ENCODE data around the gene RBM43. TPM values are rescaled to one million over a fixed set of nuclear protein-coding genes. Genes with fewer than 3 reads are reported as not detected.
A peak's percentile ranks its signal among the peaks of the same experiment; 100 is the strongest.
"Not testable (repeated sequence)": the region's sequence is repeated elsewhere in the genome, so short reads cannot be mapped to it uniquely, and the experiment has no call there.

The RBM43 gene
- polyA plus RNA-seq (ENCODE audit: insufficient read length) = 10.7 TPM

GRCh38 chr2:151261231-151261976 is at the start of gene RBM43:
Gene RBM43 (minus strand): TSS chr2:151261863. CDS start chr2:151261727, 136 bp downstream.
- DNase-seq = peak; percentile 90

DNA sequence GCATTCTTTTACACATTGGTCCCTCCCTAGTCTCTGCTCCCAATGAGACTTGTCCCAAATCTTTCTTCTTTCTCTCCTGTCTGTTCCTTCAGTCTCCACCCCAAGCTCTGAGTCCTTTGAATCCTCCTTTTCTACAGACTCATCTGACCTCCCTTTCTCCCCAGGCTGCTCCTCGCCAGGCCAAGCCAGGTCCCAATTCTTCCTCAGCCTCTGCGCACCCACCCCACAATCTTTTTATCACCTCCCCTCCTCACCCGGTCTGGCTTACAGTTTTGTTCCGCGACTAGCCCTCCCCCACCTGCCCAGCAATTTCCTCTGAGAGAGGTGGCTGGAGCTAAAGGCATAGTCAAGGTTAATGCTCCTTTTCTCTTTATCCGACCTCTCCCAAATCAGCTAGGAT is 48.6 kb upstream of the RBM43 start:
- not testable (repeated sequence) for DNase-seq

- no peak for DNase-seq
Observed at GRCh38 chr2:151306621-151307020, 45.0 kb upstream of the RBM43 start.

GRCh38 chr2:151305129-151305691 is 43.5 kb upstream of the RBM43 start:
- no peak for DNase-seq

GRCh38 chr2:151302879-151303278 is 41.2 kb upstream of the RBM43 start:
- no peak for DNase-seq

- no peak for DNase-seq
Observed at GRCh38 chr2:151302404-151302803, 40.7 kb upstream of the RBM43 start.

GRCh38 chr2:151299920-151300539 is 38.4 kb upstream of the RBM43 start:
- DNase-seq = no peak

DNA sequence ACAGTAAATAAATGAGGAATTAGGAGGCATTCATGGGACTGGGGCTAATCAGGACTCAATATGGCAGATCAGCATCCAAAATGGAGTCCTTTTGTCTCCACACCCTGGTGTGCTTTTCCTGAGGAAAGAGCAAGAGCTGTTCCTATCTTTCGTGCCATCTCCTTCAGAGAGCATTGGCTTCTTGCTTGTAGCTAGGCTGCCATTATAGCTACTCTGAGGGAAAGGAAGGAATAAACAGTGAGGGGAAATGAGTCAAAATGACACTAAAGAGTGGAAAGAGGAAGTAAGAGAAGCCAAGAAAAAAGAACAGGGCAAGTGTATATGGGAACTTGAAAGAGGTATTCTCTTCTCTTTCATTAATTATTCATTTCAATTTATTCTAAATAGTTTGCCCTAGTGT is 36.2 kb upstream of the RBM43 start:
- no peak for DNase-seq

GRCh38 chr2:151295926-151296325 is 34.3 kb upstream of the RBM43 start:
- DNase-seq = not testable (repeated sequence)

DNA sequence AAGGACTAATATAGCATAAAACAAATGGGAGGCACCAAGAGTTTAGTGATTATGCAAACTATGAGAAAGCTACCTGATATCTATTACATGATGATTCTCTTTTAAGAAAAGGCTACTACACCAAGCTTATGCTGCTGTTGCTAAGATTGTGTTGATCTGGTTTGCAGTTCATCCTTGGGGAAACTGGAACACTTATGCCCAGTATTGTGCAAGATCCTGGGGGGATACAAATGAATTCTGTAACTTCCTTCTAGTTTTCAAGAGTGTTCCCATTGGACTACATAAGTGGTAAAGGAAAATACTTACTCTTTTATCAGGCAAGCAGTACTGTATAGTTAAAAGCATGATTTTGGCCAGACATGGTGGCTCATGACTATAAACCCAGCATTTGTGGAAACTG is 30.9 kb upstream of the RBM43 start:
- no peak for DNase-seq

GRCh38 chr2:151292141-151292540 is 30.5 kb upstream of the RBM43 start:
- DNase-seq = no peak

DNA sequence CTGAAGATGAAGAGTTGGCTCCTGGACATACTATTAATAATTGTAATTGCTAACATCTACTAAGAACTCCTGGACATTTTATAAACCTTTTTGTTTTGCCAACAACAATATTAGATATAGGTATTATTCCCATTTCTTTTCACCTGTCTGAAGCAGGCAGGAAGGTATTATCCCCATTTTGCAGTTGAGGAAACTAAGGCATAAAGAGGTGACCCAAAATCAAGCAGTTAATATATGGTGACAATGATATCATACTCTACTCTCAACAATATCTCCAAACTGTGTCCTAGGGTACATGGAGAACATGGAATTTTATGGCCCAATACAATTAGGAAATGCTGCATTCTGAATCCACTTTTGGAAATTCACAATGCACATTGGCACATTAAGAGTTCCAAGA is 29.6 kb upstream of the RBM43 start:
- no peak for DNase-seq

DNA sequence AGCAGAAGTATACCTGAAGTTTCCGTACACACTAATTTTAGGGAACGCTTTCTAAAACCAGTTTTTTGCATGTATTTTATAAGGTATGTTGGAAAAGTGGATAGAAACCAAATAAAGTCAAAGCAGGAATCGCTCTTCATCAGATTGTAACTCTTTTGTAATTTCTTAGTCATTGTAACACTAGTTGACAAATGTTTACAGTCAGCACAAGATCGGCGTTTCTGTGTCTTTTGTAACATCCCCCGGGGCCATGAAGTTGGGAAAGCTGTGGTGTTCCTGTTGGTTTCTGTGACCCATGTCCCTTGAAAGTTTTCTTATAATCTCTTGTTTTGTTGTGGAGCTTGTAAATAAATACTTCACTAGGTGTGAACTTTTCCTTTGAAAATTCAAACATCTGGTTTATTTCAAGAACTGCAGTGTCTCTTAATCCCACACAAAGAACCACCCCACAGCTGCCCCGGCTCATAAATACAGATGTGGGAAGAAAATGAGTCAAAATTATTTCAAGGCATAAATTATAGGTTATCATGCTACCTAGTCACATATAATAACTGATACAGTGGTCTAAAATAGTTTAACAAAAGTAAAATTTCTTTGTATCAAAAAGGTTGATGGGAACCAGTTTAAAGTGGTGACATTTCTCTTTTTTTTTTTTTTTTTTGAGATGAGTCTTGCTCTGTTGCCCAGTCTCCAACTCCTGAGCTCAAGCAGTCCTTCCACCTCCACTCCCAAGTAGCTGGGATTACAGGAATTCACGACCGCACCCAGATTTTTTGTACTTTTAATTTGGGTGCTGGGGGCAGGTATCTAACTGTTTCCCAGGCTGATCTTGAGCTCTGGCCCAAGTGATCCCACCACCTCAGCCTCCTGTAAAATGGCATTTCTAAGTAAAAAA is 28.6 kb upstream of the RBM43 start:
- peak; percentile 64 for DNase-seq

GRCh38 chr2:151287513-151288250 is 26.0 kb upstream of the RBM43 start:
- DNase-seq = no peak

GRCh38 chr2:151282401-151282800 is 20.7 kb upstream of the RBM43 start:
- no peak for DNase-seq

- DNase-seq = no peak
Observed at GRCh38 chr2:151280271-151280670, 18.6 kb upstream of the RBM43 start.

GRCh38 chr2:151278487-151278886 is 16.8 kb upstream of the RBM43 start:
- DNase-seq = no peak

DNA sequence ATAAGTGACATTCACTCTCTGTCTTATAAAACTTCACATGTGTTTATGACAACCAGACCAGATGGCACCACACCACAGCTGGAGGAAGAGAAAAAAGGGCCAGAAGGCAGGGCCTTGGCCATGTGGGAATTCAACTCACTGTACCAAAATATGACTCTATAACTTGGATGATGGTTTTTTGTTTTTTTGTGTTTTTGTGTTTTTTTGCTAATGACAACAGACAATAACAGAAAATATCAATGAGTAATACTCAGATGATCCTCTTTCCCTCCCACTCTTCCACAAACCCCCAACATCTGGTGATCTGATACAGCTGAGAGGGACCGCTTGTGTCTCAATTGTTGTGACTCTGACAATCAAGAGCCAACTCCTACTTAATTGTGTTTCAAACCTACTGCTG is 15.4 kb upstream of the RBM43 start:
- DNase-seq = no peak

DNA sequence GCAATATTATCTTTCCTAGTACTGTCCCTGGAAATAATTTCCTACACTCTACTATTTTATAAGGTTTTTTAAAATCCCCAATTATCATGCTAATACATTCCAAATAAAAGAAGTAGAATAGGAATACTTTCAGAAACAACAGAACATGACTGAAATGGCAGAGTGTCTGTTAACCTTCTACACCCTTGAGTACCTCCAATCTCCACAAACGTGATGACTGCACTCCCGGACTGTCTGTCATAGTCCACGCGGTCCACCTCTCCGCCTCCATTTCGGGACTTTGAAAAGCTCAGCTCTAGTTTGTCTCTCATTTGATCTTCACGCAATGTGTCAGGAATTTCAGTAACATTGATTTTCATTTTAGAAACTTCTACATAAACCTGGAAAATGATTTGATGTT is 13.6 kb upstream of the RBM43 start:
- DNase-seq = no peak

- DNase-seq = no peak
Observed at GRCh38 chr2:151271824-151272223, 10.2 kb upstream of the RBM43 start.

GRCh38 chr2:151269798-151270568 is 8.3 kb upstream of the RBM43 start:
- DNase-seq = no peak

Data from hindlimb muscle (tissue), 1 donor.